ENCODE measurements around the gene KCNH2. TPM values are rescaled to one million over a fixed set of nuclear protein-coding genes. Genes with fewer than 3 reads are reported as not detected.

Gene KCNH2
- total and polyA plus RNA-seq, 8 donors, result 4.0 to 77.7 (median 7.3) TPM

- peak overlapping the region; percentile 48 to 56 (median 50) for H3K4me3 ChIP-seq
- intact Hi-C loops (cut with DNase I; ENCODE audit: low total_unique reads), result no loop called here
- no peaks in the 10 kb centered on the region for H3K36me3 ChIP-seq
- peaks cover 45 to 73% (median 62%) of the 10 kb centered on the region in 4 donors for H3K4me1 ChIP-seq
- no peaks in the 10 kb centered on the region for H3K9me3 ChIP-seq
- DNase-seq, result peak in 1 of 2 donors; percentile 60
- peak overlapping the region; percentile 18 to 87 (median 68) for H3K27ac ChIP-seq
- 4 to 20% (median 8%) methylated on average over 16 to 62 of the region's 62 CpGs for WGBS, 5 donors
- H3K27me3 ChIP-seq, result peaks cover 0 to 88% (median 67%) of the 10 kb centered on the region in 3 donors
- TF ChIP-seq POLR2A (IDR thresholded peaks at IDR 0.05) (no peak), POLR2AphosphoS5 (IDR thresholded peaks at IDR 0.05) (no peak), CTCF (IDR thresholded peaks at IDR 0.05) (no peak), EP300 (IDR thresholded peaks at IDR 0.05) (no peak)
These were observed 567 bp downstream of the KCNH2 start for GRCh38 chr7:150977382-150978125.

GRCh38 chr7:150976529-150977381 lies 1.4 kb downstream of the KCNH2 start:
- peaks cover 45 to 81% (median 67%) of the 10 kb centered on the region in 4 donors for H3K4me1 ChIP-seq
- TF ChIP-seq EP300 (IDR thresholded peaks at IDR 0.05), result no peak
- peak in 1 of 3 donors; percentile 32 for TF ChIP-seq POLR2AphosphoS5 (IDR thresholded peaks at IDR 0.05)
- no peaks in the 10 kb centered on the region for H3K36me3 ChIP-seq
- intact Hi-C loops (cut with DNase I; ENCODE audit: low total_unique reads), result no loop called here
- 44 to 56% (median 54%) methylated on average over 11 to 13 of the region's 13 CpGs for WGBS, 5 donors
- peak overlapping the region; percentile 48 to 56 (median 50) for H3K4me3 ChIP-seq
- H3K27ac ChIP-seq, result peak overlapping the region; percentile 18 to 87 (median 68)
- no peak for DNase-seq
- H3K27me3 ChIP-seq, result peaks cover 0 to 96% (median 66%) of the 10 kb centered on the region in 3 donors
- no peaks in the 10 kb centered on the region for H3K9me3 ChIP-seq

GRCh38 chr7:150975536-150976319 lies 2.4 kb downstream of the KCNH2 start:
- WGBS, 5 donors, result 62 to 73% (median 69%) methylated on average over 9 of the region's 9 CpGs
- H3K4me1 ChIP-seq, result peaks cover 45 to 91% (median 78%) of the 10 kb centered on the region in 4 donors
- no peak for TF ChIP-seq POLR2A (IDR thresholded peaks at IDR 0.05)
- peak overlapping the region; percentile 34 to 87 (median 68) for H3K27ac ChIP-seq
- intact Hi-C loops (cut with DNase I; ENCODE audit: low total_unique reads), result no loop called here
- peak overlapping the region; percentile 47 to 63 (median 52) for H3K4me3 ChIP-seq
- H3K36me3 ChIP-seq, result no peaks in the 10 kb centered on the region
- H3K27me3 ChIP-seq, result peaks cover 0 to 96% (median 60%) of the 10 kb centered on the region in 3 donors
- no peaks in the 10 kb centered on the region for H3K9me3 ChIP-seq
- no peak for DNase-seq

GRCh38 chr7:150974468-150975391 lies 3.4 kb downstream of the KCNH2 start:
- H3K27ac ChIP-seq, result peak overlapping the region; percentile 34 to 87 (median 68)
- no peaks in the 10 kb centered on the region for H3K9me3 ChIP-seq
- intact Hi-C loops (cut with DNase I; ENCODE audit: low total_unique reads), result no loop called here
- peak overlapping the region; percentile 47 to 63 (median 48) for H3K4me3 ChIP-seq
- WGBS, 5 donors, result 0 to 14% (median 2%) methylated on average over 14 to 89 of the region's 89 CpGs
- H3K27me3 ChIP-seq, result peaks cover 0 to 95% (median 60%) of the 10 kb centered on the region in 3 donors
- no peaks in the 10 kb centered on the region for H3K36me3 ChIP-seq
- TF ChIP-seq POLR2AphosphoS5 (IDR thresholded peaks at IDR 0.05) (peak in 2 of 3 donors; percentile 17 to 24), EP300 (IDR thresholded peaks at IDR 0.05) (no peak), POLR2A (IDR thresholded peaks at IDR 0.05) (no peak), CTCF (IDR thresholded peaks at IDR 0.05) (peak in 3 of 7 experiments; percentile 11 to 37 (median 19))
- peaks cover 45 to 97% (median 83%) of the 10 kb centered on the region in 4 donors for H3K4me1 ChIP-seq
- peak; percentile 55 to 81 for DNase-seq

All from stomach (tissue), 9 donors.